Panc1 (cell line): ENCODE data around the gene DIP2C.

Source experiments
- CTCF ChIP-seq: fragments of 450-650 bp; IDR thresholded peaks from 2 replicates; pipeline ENCODE4 v1.5.1; 2017; ENCODE audit warnings: mild to moderate bottlenecking
- POLR2AphosphoS5 ChIP-seq: IDR thresholded peaks from 2 replicates; pipeline ENCODE4 v1.6.1; 2012; ENCODE audit warnings: mild to moderate bottlenecking, low read depth, low read length, moderate library complexity
- REST ChIP-seq, 2 experiments: IDR thresholded peaks; 2 replicates each; pipeline ENCODE4 v1.6.1; 2011 to 2012; ENCODE audit warnings: low read depth in 2 of 2, control low read depth in 1 of 2, low read length in 1 of 2, mild to moderate bottlenecking in 1 of 2, moderate library complexity in 1 of 2; ENCODE audit not compliant: insufficient read depth in 1 of 2
- TCF7L2 ChIP-seq: IDR thresholded peaks from 2 replicates; pipeline ENCODE4 v1.6.1; 2011; ENCODE audit warnings: mild to moderate bottlenecking, low read depth, low read length, inconsistent platforms

- no peak for TF ChIP-seq REST (IDR thresholded peaks at IDR 0.05; ENCODE audit: insufficient read depth in 1 of 2, low read depth in 2 of 2, low read length in 1 of 2)
- TF ChIP-seq CTCF = no peak
- no peak for TF ChIP-seq POLR2AphosphoS5
- TF ChIP-seq TCF7L2 = no peak
These were observed 447.4 kb downstream of the DIP2C start for GRCh38 chr10:241966-242643.
